Loucy (cell line): ENCODE data around the gene GPRIN2.

Source experiments
- CTCF ChIP-seq: fragments of 200-600 bp; sonication (generic); conservative IDR thresholded peaks from 2 replicates; pipeline ENCODE4 v1.5.1; 2014; ENCODE audit warnings: mild to moderate bottlenecking, antibody characterized with exemption, low read length
- EZH2phosphoT487 ChIP-seq: fragments of 200-600 bp; IDR thresholded peaks from 2 replicates; pipeline ENCODE4 v1.6.1; 2018; ENCODE audit warnings: antibody characterized with exemption, mild to moderate bottlenecking, moderate library complexity, borderline replicate concordance

- TF ChIP-seq CTCF: no peak
- TF ChIP-seq EZH2phosphoT487: no peak
Observed at GRCh38 chr10:46536171-46536570, 20.3 kb downstream of the GPRIN2 start.
